AG09309 (cell line): ENCODE results near the gene EVI2A.

Source experiments
- DNase-seq: peaks from one replicate; pipeline ENCODE4 v3.0.0-alpha.2; 2010; ENCODE audit warnings: low read depth
- H3K4me3 ChIP-seq: 2 replicates; pipeline ENCODE4 v1.5.1; 2011; ENCODE audit warnings: mild to moderate bottlenecking, low read depth, low read length, moderate library complexity; ENCODE audit not compliant: control insufficient read depth
- CTCF ChIP-seq: IDR thresholded peaks from 2 replicates; pipeline ENCODE4 v1.5.1; 2011; ENCODE audit warnings: mild to moderate bottlenecking, low read depth, low read length, inconsistent platforms; ENCODE audit not compliant: insufficient read depth, control insufficient read depth; ENCODE audit errors: missing control alignments

EVI2A gene

GRCh38 chr17:31308372-31309334 is 12.8 kb downstream of the EVI2A start:
- H3K4me3 ChIP-seq, result no peak overlapping the region
- TF ChIP-seq CTCF, result no peak
- DNase-seq, result no peak

- no peak overlapping the region for H3K4me3 ChIP-seq
- no peak for TF ChIP-seq CTCF
- DNase-seq, result no peak
These were observed 13.8 kb downstream of the EVI2A start for GRCh38 chr17:31307640-31308039.

- DNase-seq, result no peak
- H3K4me3 ChIP-seq, result no peak overlapping the region
- TF ChIP-seq CTCF, result no peak
These were observed 21.8 kb downstream of the EVI2A start for GRCh38 chr17:31299624-31300023.

GRCh38 chr17:31297090-31297489 is 24.3 kb downstream of the EVI2A start, which contains the start of gene OMG:
OMG (minus strand) TSS chr17:31297239; CDS start chr17:31296331, 908 bp downstream.
- no peak for TF ChIP-seq CTCF
- H3K4me3 ChIP-seq, result no peak within 1 kb of the TSS
- DNase-seq, result no peak

- no peak overlapping the region for H3K4me3 ChIP-seq
- DNase-seq, result no peak
- TF ChIP-seq CTCF, result no peak
These were observed 25.3 kb downstream of the EVI2A start for GRCh38 chr17:31296142-31296541.

- no peak for TF ChIP-seq CTCF
- DNase-seq, result no peak
- no peak overlapping the region for H3K4me3 ChIP-seq
These were observed 25.9 kb downstream of the EVI2A start for GRCh38 chr17:31295489-31295871.
